GM12874 (cell line): ENCODE results near the gene ARID5B.

Experiments
- CTCF ChIP-seq: IDR thresholded peaks from 2 replicates; pipeline ENCODE4 v1.5.1; 2011; ENCODE audit warnings: low read depth, mild to moderate bottlenecking, control low read depth, low read length, moderate library complexity; ENCODE audit not compliant: insufficient read depth

ARID5B gene

GRCh38 chr10:61899069-61899531 lies 2.4 kb upstream of the ARID5B start:
- no peak for TF ChIP-seq CTCF

GRCh38 chr10:61899663-61899996 lies 1.9 kb upstream of the ARID5B start:
- TF ChIP-seq CTCF = no peak

GRCh38 chr10:61899997-61900828 lies 1.3 kb upstream of the ARID5B start:
- no peak for TF ChIP-seq CTCF

- TF ChIP-seq CTCF = no peak
Observed at GRCh38 chr10:61901829-61902444, 438 bp downstream of the ARID5B start.

- TF ChIP-seq CTCF = no peak
Observed at GRCh38 chr10:61902445-61903220, 1.1 kb downstream of the ARID5B start.

GRCh38 chr10:61903221-61903927 lies 1.9 kb downstream of the ARID5B start:
- TF ChIP-seq CTCF = peak; percentile 23
